Left renal cortex interstitium (tissue), 4 donors: ENCODE data around the gene QKI. TPM values are rescaled to one million over a fixed set of nuclear protein-coding genes. Genes with fewer than 3 reads are reported as not detected.
"Not testable (repeated sequence)": the region's sequence is repeated elsewhere in the genome, so short reads cannot be mapped to it uniquely, and the experiment has no call there.

Experiments
- DNase-seq, 4 donors: peaks; one replicate each; pipeline ENCODE4 v3.0.0-alpha.2; 2013; ENCODE audit warnings: low read depth in 4 of 4, low spot score in 2 of 4, missing footprints in 1 of 4
- polyA plus RNA-seq, 4 donors: library from polyadenylated mRNA; unstranded; fragments of 120-200 nt; gene quantifications; one replicate each; pipeline ENCODE4 v1.2.1, GENCODE V29; 2013; ENCODE audit not compliant: insufficient read length in 4 of 4

QKI gene
- polyA plus RNA-seq, 4 donors: 181 to 215 (median 195) TPM

- no peak for DNase-seq
These were observed 22.9 kb downstream of the QKI start for GRCh38 chr6:163437466-163437865.

- no peak for DNase-seq
These were observed 23.9 kb downstream of the QKI start for GRCh38 chr6:163438298-163438939.

- DNase-seq: no peak
These were observed 24.4 kb downstream of the QKI start for GRCh38 chr6:163438940-163439335.

- DNase-seq: not testable (repeated sequence)
These were observed 24.9 kb downstream of the QKI start for GRCh38 chr6:163439390-163439789.

- no peak for DNase-seq
These were observed 25.5 kb downstream of the QKI start for GRCh38 chr6:163439997-163440396.

GRCh38 chr6:163442336-163442735, 27.8 kb downstream of the QKI start:
- DNase-seq: no peak

- no peak for DNase-seq
These were observed 29.6 kb downstream of the QKI start for GRCh38 chr6:163444077-163444476.

- DNase-seq: no peak
These were observed 32.0 kb downstream of the QKI start for GRCh38 chr6:163446549-163446948.

GRCh38 chr6:163449076-163449475, 34.6 kb downstream of the QKI start:
- DNase-seq: no peak

- no peak for DNase-seq
These were observed 39.9 kb downstream of the QKI start for GRCh38 chr6:163454425-163454824.

GRCh38 chr6:163455552-163455951, 41.0 kb downstream of the QKI start:
- DNase-seq: no peak

- DNase-seq: no peak
These were observed 43.4 kb downstream of the QKI start for GRCh38 chr6:163457637-163458561.

GRCh38 chr6:163459007-163459406, 44.5 kb downstream of the QKI start:
- no peak for DNase-seq

- no peak for DNase-seq
These were observed 45.0 kb downstream of the QKI start for GRCh38 chr6:163459536-163459935.

- DNase-seq: no peak
These were observed 45.8 kb downstream of the QKI start for GRCh38 chr6:163460307-163460782.

- no peak for DNase-seq
These were observed 47.2 kb downstream of the QKI start for GRCh38 chr6:163461696-163462095.

GRCh38 chr6:163463180-163463579, 48.7 kb downstream of the QKI start:
- no peak for DNase-seq

- no peak for DNase-seq
These were observed 49.3 kb downstream of the QKI start for GRCh38 chr6:163463795-163464194.

- DNase-seq: no peak
These were observed 52.4 kb downstream of the QKI start for GRCh38 chr6:163466839-163467390.

GRCh38 chr6:163468738-163469137, 54.2 kb downstream of the QKI start:
- DNase-seq: no peak

GRCh38 chr6:163469459-163469985, 55.0 kb downstream of the QKI start:
- DNase-seq: no peak
